HG02763 (cell line): ENCODE data around the gene PLEKHB2.
A peak's percentile ranks its signal among the peaks of the same experiment; 100 is the strongest.
"Not testable (repeated sequence)": the region's sequence is repeated elsewhere in the genome, so short reads cannot be mapped to it uniquely, and the experiment has no call there.

ENCODE experiments used
- ATAC-seq: cut with Tn5 transposase; IDR thresholded peaks from one replicate; pipeline ENCODE4 v1.9.1; 2021; ENCODE audit warnings: mild to moderate bottlenecking, moderate library complexity; ENCODE audit not compliant: unreplicated experiment

Gene PLEKHB2, protein sequence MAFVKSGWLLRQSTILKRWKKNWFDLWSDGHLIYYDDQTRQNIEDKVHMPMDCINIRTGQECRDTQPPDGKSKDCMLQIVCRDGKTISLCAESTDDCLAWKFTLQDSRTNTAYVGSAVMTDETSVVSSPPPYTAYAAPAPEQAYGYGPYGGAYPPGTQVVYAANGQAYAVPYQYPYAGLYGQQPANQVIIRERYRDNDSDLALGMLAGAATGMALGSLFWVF

DNA sequence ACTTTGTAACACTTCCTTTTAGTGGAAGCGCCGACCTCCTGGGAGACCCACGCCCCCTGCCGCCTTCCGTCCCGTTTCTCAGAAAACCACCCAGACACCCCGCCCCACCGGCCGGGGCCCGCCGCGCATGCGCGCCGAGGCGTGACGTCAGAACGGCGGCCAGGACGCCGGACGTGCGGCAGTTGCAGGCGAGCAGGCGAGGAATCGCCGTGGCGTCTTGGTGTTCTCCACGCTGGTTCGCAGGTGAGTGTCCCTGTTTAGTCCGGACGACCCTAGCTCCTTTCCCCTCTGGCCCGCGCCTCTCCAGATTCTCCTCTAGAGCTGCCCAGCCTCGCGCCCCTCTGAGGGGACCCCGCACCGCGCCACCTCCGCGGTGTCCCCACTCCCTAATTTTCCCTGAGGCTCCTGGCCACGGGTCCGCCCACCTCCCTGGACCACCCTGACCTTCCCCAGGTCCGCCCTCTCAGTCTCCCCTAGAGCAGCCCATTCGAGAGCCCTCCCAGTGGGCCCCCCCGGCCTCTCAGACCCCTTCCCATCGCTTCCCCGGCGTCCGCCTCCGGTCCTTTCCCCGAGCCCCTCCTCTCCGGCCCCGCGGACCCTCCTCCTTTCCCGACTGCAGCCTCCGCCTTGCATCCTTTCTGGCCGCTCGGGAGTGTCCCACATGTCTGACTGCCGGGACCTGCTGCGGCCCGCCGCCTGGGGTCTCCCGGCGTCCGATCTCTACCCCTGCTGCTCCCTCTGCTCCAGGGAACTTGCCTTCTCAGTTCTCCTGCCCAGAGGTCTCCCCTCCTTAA, at the start of gene PLEKHB2:
PLEKHB2 (plus strand) TSS at position 181 of the 794 bp plus-strand sequence. CDS start 15,606 bp downstream, outside the sequence.
- peak; percentile 85 for ATAC-seq

DNA sequence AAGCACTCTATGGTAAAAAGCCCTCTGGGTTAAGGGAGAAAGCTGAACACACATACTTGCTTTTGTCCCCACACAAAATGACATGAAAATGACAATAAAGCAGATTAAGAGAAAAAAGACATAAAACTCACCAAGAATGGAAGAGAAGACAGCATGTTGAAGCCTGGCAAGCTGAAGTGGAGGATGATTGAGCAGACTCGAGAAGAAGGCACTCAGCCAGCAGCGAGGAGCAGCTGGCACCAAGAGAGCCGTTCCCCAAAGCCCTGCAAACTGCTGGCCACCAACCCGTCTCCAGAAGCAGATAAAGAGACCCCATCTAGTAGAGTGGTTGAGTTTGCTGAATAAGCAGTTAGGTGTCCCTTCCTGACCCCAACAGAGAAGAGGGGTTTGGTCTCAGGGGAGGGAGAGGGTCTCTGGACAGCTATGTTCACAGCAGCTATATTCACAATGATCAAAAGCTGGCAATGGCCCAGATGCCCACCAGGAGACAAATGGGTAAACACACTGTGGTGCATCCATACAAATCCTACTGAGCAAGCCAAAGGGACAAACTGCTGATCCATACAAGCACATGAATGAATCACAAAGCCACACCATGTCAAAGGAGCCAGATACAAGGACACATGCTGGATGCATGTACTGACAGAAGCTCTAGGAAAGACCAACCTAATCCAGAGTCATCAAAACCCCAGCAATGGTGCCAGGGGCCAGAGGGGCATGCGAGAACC, 48.8 kb upstream of the PLEKHB2 start:
- no peak for ATAC-seq

DNA sequence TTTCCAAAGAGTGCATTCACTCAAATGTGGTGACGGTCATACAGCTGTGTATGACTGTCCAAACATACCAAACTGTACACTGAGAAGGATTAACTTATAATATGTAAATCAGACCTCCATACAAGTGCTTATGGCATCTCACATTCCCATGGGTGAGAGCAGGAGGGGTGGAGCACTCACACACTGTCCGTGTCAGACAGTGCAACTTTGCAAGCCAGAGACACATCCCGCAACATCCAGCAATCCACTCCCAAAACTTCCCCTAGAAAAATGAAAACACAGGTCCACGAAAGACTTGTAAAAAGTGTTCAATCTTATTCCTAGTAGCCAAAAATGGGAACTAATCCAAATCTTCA, 48.2 kb upstream of the PLEKHB2 start:
- no peak for ATAC-seq

DNA sequence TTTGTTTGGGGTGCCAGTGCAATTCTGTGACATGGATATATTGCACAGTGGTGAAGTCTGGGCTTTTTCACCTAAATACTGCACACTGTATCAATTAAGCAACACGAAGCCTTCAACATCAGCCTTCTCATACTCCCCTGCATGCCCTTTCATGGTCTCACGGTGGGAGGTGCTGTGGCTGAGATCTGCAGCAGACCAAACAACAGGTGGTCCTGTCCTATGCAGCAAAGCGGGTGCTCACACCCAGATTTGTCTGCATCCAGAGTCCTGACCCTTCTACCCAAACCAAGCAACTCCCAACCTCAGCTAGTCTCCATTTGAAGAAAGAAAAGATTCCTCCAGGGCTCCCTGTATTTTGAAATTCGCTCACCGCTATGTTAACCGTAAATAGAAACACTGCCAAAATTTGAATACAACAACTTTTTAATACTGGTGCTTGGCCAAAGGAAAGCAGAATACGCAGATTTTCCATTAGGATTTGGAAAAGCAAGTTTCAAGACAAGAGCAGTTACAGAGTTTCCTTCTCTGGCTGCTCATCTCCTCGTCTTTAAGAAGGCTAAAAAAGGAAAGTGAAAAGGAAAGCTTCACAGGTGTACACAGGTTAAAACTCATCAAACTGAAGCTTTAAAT, 46.8 kb upstream of the PLEKHB2 start:
- ATAC-seq, result no peak

DNA sequence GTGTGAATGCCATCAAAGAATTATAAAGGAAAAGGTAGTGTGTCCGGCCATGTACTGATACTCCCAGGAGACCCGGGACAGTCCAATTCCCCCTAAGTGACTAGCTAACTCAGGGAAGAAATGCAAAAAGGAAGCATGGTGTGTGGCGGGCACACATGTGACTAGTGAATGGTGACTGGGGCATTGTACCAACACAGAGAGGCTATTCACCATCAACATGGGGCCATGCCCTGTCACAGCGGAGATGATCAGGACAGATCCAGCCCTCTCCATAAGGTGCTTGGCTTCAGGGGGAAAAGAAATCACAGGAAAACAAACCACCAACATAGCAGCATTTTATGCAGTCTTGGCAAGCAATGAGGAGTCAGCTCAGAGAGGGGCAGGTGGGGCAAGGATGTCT, 46.2 kb upstream of the PLEKHB2 start:
- no peak for ATAC-seq

DNA sequence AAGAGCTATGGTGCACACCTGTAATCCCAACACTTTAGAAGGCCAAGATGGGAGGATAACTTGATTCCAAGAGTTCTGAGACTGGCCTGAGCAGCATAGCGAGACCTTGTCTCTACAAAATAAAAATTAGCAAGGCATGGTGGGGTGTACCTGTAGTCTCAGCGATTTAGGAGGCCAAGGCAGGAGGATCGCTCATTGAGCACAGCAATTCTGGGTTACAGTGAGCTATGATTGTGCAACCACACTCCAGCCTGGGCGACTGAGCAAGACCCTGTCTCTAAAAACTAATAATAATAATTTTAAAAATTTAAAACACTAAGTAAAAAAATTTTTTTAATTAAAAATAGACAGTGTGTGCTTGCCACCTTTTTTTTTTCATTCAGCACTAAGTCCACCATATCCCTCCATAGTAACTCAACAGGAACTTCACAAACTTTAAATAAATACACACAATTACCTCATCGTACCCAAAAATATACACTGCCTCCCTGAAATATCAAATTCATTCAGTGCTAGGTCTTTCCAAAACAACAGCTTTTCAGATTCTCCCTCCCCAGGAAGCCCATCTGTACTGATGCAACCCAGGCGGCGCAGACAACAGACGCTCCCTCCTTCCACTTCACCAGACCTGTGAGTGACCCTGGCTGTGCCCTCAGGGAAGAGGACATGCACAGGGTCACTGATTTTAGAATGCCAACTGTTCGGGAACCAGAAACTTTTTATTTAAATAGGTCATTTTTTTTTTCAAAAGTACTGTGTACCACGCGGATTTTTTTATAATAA, 41.4 kb upstream of the PLEKHB2 start:
- no peak for ATAC-seq

DNA sequence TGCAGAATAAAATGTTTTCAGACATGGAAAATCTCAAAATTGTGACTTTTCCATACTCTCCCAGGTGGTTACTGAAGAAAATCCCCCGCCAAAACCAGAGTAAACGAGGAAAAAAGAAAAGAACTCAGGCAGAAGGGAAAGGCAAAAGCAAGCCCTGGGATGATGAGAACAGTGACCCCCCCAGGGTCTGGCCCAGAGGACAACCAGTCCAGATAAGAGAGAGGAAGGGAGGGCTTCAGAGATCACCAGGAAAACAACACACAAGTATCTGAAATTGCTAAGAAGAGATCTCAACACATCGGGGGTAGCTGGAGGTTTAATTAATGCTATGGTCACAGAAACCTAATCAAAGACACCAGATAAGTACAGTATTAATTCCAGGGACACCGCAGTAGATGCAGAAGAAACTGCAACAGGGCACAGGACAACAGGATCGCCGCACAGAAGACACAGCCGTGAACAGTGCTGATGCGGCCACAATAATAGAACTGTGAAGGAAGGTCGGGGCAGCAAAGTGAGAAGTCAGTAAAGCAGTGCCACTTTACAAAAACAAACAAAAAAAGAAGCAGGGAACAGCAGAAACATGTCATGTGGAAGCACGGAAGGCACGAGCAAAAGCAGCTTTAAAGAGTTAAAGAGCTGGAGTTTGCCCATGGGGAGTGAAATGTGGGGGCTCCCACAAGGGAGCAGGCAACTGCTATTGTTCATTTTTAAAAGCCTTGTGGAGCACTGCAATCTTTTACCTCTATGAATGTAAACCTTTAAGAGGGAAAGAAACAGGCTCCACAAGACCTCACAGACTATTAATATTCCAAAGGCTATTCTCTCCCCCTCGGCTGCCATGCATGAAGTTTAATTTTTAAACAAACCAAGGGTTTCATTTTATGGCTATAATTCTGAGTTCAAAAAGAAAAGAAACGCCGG, 40.3 kb upstream of the PLEKHB2 start:
- no peak for ATAC-seq

DNA sequence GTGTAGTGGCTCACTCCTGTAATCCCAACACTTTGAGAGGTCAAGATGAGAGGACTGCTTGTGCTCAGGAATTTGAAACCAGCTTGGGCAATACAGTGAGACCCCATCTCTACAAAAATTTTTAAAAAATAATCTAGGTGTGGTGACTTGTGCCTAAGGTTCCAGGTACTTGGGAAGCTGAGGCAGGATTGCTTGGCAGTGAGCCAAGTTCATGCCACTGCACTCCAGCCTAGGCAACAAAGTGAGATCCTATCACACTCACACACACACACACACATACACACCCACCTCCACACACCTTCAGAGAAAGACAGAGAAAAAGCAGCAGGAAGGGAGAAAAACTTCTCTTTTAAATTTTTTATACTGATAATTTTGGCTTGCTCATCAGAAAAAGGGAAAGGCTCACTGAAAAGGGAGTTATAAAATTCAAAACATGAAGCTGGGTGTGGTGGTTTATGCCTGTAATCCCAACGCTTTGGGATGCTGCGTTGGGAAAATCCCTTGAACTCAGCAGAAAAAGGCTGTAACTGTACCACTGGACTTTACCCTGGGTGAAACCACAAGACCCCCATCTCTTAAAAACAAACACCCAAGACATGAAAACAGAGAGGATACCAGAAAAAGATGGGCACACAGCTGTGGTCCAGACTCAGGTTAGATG, 37.5 kb upstream of the PLEKHB2 start:
- no peak for ATAC-seq

DNA sequence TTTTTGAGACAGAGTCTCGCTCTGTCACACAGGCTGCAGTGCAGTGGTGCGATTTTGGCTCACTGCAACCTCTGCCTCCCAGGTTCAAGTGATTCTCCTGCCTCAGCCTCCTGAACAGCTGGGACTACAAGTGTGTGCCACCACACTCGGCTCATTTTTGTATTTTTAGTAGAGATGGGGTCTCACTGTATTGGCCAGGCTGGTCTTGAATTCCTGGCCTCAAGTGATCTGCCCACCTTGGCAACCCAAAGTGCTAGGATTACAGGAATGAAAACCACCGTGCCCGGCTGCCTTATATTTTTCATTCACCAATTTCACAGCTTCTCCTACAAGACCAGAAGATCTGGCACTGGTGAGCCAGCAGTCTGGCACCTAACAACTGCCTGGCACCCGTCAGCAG, 37.0 kb upstream of the PLEKHB2 start:
- ATAC-seq, result not testable (repeated sequence)

DNA sequence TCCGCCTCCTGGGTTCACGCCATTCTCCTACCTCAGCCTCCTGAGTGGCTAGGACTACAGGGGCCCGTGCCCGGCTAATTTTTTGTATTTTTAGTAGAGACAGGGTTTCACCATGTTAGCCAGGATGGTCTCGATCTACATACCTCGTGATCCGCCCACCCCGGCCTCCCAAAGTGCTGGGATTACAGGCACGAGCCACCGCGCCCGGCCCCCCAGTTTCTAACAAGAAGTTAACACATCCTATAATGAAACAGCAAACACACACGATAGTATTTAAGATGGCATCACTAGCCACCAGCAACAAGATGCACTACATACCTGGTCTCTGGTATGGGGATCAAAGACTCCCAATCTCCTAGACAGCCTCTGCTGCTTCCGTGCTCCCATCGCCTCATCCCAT, 29.6 kb upstream of the PLEKHB2 start:
- ATAC-seq, result not testable (repeated sequence)

DNA sequence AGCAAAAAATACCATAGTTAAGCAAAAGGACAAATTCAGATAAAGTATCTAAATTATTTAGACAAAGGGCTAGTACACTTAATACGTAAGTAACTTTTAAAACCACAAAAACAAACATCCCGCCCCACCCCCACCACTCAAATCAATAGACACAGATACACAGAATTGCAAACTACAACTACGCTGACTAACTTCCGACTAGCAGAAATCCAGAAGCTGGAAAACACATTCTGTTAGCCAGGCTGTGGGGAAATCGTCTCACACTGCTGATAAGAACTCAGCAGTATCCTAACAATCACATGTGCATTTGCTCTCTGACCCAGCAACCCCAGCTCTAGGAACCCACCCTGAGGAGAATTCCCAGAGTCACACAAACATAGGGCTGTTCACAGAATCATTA, 28.4 kb upstream of the PLEKHB2 start:
- no peak for ATAC-seq

DNA sequence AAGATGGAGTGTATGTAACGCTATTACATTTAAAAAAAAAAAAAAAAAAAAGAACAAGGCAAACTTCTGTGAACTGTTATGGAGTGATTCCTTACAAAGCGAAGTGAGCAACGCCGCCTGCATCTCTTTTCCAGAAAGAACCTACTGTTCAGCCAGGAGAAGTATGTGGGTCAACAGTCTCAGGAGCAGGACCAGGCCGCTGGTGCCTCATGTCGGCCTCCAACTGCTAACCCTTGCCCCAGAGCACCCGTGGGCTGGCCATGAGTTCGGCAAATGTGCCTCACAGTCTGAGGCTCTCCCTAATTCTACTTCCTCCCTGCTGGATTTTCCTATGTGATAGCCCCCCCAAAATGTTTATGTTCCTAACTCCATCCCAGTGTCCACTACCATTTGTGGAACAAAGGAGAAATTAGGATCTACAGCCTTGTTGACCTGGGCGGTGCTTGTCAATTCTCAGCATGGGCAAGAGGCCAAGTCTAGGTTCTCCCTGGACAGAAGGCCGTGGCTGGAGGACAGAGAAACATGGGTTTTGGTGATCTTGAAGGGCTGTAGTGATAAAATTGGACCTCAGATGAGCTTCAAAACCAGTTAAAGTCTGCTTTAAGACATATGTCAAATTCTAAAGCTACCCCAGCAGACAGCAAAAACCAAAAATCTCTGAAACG, 27.8 kb upstream of the PLEKHB2 start:
- ATAC-seq, result no peak

DNA sequence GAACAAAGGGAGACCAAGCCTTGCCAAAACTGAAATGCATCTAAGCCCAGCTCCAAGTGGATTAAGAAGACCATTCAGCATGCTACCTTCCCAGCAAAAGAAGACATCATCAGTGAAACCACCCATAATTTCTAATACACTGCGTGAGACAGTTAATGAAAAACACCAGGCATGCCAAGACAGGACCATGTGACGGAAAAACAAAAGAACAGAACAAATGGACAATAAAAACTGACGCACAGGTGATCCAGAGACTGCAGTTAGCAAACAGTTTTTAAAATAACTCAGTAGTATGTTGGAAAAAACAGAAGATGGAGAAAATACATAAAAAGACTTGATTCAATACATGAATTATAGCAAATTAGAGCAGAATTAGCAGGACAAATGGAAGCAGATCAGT, 27.2 kb upstream of the PLEKHB2 start:
- ATAC-seq, result no peak

DNA sequence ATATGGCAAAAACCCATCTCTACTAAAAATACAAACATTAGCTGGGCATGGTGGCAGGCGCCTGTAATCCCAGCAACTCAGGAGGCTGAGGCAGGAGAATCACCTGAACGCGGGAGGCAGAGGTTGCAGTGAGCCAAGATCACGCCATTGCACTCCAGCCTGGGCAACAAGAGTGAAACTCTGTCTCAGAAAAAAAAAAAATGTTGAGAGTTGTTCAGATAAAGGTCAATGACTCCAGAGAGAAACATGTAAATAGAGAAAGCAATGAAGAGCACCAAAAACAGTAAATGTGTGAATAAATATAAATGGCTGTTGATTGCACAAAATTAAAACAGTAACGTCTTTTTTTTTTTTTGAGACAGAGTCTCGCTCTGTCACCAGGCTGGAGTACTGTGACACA, 25.2 kb upstream of the PLEKHB2 start:
- ATAC-seq, result not testable (repeated sequence)

DNA sequence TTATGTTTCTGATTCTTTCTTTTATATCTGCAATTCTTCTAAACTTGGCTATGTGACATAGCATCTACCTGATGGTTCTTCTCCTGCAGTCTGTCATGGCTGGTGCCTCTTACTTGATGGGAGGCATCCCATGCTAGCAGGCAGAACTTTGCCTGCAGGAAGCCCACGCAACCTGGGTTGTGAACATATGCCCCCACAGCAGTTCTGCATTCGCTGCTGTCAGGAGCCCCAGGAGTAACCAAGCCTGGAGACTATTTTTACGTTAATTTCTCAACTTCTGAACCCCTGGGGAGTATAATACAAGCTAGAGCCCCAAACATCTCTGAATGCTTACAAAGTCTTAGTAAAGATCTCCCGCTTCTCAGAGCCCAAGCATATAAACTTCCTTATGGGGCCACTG, 23.9 kb upstream of the PLEKHB2 start:
- no peak for ATAC-seq

DNA sequence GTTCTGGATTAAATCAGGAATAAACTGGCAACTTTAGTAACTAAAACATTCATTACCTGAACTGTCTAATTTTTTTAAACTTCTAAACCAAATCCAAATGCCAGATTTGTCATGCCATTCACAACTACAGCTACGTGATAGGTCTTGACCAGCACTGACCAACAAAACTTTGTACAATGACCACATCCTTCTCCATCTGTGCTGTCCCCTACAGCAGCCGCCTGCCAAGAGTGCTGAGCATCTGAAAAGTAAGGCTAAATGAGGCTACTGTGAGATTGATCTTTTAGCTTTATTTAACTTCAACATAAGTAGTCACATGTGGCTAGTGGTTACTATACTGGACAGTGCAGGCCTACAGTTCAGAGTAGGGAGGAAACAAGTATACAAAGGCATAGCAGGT, 19.5 kb upstream of the PLEKHB2 start:
- ATAC-seq, result no peak

DNA sequence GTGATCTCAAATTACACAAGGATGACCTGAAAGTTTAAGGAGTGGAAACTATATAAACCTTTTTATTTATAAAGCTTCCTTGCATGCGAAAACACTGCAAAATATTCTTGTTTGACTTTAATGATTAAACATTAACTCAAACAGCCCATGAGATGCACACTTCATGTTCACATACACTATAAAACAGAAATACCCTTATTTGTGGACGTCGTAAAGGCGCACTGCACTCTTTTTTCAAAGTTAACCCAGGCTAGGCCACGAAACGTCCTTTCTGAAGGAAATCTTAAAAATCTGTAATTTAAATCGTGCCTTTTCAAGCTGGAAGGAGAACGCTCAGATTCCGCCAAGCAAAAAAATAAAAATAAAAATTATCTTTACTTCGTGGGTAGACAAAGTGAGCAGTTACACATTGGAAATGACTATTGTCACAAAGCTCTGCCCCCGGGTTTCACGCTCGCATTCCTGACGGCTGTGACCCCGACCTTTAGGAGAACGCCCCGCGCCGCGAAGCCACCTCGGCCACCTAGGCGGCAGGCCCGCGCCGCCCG, 12.6 kb upstream of the PLEKHB2 start:
- ATAC-seq, result no peak

DNA sequence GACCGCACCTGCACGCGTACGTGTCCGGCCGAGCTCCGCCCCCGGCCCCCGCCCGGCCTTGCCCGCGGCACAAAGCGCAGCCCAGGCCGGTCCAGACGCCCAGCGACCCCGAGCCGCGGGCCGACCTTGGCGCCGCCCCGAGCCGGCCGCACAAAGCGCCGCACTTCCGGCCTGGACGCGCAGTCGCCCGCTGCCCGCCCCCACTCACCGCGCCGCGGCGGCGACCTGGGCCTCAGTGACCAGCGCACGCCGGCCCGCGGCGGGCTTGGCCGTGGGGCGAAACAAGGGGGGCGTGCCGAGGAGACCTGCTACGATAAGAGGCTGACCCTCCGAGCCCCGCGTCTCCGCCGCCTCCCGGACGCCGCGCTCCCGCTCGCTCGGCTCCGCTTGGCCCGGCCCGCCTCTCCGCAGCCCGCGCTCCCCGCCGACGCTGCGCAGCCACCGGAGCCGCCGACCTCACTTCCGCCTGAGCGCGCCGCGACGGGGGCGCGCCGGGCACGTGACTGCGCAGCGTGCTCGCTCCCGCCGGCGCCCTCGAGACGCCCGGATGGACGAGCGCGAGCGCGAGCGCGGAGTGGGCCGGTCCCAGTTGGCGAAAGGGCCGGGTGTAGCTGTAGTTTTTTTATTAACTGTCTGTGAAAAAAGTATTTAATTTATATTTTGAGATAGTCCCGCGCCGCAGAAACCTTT, 12.0 kb upstream of the PLEKHB2 start, which contains the start of gene FAM168B:
FAM168B (minus strand) TSS at position 455 of the 690 bp plus-strand sequence. CDS start 10,814 bp downstream, outside the sequence.
- peak; percentile 80 for ATAC-seq
